ENCODE results near the gene ACOXL. TPM values are rescaled to one million over a fixed set of nuclear protein-coding genes. Genes with fewer than 3 reads are reported as not detected.
"Not testable (repeated sequence)": the region's sequence is repeated elsewhere in the genome, so short reads cannot be mapped to it uniquely, and the experiment has no call there.

ACOXL gene
- total RNA-seq (not detected), total RNA-seq (0 to 1.3 (median 0.17) reads per million in 172 experiments)
- polyA plus RNA-seq (2013, experiment 1 of 2), result 0.09 TPM
- polyA plus RNA-seq (2013, experiment 2 of 2), result 0.04 TPM

DNA sequence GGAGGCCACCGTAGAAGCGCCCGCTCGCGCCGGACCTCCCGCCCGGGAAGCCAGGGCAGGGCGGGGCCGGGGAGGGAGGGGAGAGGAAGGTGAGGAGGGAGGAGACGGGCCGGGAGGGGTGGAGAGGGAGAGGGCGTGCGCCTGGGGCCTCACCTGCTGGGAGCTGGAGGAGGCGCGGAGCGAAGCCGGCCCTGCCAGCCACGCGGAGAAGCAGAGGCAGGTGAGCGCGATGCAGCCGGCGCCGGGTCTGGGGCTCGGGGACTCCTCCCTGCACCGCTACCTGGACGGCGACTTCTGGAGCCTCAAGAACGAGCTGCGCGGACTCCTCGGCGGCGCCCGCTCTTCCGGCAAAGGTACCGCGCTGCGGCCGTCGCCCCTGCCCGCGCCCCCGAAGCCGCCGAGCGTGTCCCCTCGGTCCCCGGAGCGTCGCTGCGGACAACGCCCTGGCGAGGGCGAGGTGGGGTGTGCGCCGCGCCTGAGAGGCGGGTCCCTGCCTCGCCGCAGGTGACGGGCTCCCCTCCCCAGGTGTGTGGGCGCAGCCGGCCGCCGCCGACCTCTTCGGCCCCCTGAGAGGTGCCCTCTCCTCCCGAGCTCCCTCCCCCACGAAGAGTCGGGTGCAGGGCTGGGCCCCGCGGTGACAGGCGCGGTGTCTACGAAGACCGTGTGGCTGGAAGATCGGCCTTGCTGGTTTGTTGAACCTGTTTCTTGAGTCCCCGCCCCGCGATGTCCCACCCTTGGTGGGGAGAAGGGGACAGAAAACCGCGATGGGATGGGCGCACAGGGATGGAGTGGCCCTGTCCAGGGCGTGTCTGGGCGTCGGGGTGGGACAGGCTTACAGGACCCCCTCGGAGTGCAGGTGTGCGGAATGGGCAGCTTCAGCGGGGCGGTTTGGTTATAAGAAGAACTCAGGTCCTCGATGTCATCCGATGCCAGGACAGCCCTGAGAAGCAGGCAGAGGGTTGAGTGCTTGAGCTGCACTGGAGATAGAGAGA is at the start of gene ACOXL:
TSS of gene ACOXL (plus strand) at position 152 of the 992 bp plus-strand sequence. CDS start 35,817 bp downstream, outside the sequence.
- H3K4me1 Mint-ChIP-seq (ENCODE audit: low read depth), result peaks cover 13% of the 10 kb centered on the region
- H3K9me3 ChIP-seq (ENCODE audit: control insufficient read depth in 1 of 2, insufficient read depth in 1 of 2, low read length in 2 of 2), result peaks cover 0 to 6% of the 10 kb centered on the region in 2 experiments
- POLR2A ChIA-PET, result no interaction called here
- H3K27ac Mint-ChIP-seq, result no peak within 1 kb of the TSS
- H3K27me3 ChIP-seq (ENCODE audit: control insufficient read depth in 1 of 2, insufficient read depth in 2 of 2, low read length in 2 of 2), result peaks cover 41 to 61% of the 10 kb centered on the region in 2 experiments
- DNase-seq, result peak in 5 of 14 experiments; percentile 4 to 27 (median 7)
- no peak within 1 kb of the TSS for H3K27ac ChIP-seq (ENCODE audit: low read depth in 1 of 2, low read length in 2 of 2)
- peak within 1 kb of the TSS; percentile 34 for H3K4me3 Mint-ChIP-seq
- H3K9me3 Mint-ChIP-seq, result no peaks in the 10 kb centered on the region
- H3K4me3 ChIP-seq (ENCODE audit: low read length), result peak within 1 kb of the TSS; percentile 25
- ATAC-seq (ENCODE audit: poor library complexity), result peak; percentile 29
- H3K4me1 ChIP-seq (ENCODE audit: insufficient read depth, low read length), result peaks cover 14% of the 10 kb centered on the region
- H3K27me3 Mint-ChIP-seq, result peaks cover 78% of the 10 kb centered on the region
- intact Hi-C loops (cut with DNase I, micrococcal nuclease), result no loop called here
- no peaks in the 10 kb centered on the region for H3K36me3 Mint-ChIP-seq (ENCODE audit: low read depth)
- no peak for TF ChIP-seq CTCF (IDR thresholded peaks at IDR 0.05)
- H3K36me3 ChIP-seq (ENCODE audit: insufficient read depth, low read length), result no peaks in the 10 kb centered on the region
- CTCF ChIA-PET, result no interaction called here

DNA sequence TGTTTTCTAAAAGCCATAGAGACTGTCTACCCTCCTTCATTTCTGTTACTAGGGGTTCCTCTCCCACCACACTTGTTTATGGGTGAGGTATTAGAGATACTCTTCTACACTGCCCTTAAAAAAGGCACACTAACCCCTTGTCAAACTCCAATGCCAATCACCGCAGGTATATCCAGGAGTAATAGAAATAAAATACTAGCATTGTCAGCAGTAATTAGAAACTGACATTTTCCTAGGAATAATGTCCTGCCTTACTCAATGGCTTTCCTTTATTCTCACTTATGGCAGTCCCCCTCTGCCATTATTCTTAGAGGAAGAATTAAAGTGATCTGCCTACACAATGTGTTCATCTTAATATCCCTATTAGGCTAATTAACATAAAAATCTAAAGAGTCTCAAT is 49.5 kb upstream of the ACOXL start:
- CTCF ChIA-PET, result no interaction called here
- H3K4me3 Mint-ChIP-seq, result no peak overlapping the region

DNA sequence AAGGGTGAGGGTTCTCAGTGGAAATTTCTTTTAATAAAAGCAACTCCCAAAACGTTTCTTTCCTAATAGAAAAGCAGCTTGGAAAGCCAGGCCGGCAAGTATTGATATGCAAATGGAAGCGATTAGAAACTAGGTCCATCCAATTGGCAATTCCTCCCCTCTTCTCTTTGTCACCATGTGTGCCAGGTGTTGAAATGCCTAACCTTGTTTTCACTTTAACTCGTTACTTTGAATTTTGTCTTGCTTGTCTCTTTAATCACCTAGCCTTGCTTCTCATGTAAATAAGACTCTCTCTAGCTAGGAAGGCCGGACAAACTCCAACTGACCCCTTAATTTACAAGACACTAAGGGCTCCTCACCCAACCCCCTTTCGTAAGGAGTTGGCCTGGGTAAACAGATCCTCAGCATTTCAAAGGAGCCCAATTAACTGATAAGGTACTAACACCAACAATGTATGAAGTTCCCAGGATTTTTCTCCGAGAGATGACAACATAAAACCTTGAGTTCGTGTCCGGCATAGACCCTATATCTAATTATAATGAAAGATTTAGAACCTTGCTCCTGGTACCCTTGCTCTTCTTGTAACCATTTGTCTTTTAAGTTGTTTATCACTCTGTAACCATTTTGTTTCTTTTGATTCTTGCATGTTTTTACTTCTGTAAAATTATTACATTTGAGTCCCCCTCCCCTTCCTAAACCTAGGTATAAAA is 44.4 kb upstream of the ACOXL start:
- H3K9me3 Mint-ChIP-seq; H3K27ac ChIP-seq (ENCODE audit: low read depth in 1 of 2, low read length in 2 of 2); DNase-seq; CTCF ChIA-PET; ATAC-seq (ENCODE audit: poor library complexity); H3K27me3 ChIP-seq (ENCODE audit: control insufficient read depth in 1 of 2, insufficient read depth in 2 of 2, low read length in 2 of 2); H3K9me3 ChIP-seq (ENCODE audit: control insufficient read depth in 1 of 2, insufficient read depth in 1 of 2, low read length in 2 of 2); H3K4me3 ChIP-seq (ENCODE audit: low read length); intact Hi-C loops (cut with DNase I, micrococcal nuclease); H3K4me3 Mint-ChIP-seq; H3K4me1 ChIP-seq (ENCODE audit: insufficient read depth, low read length); H3K27ac Mint-ChIP-seq; H3K27me3 Mint-ChIP-seq; H3K4me1 Mint-ChIP-seq (ENCODE audit: low read depth); H3K36me3 Mint-ChIP-seq (ENCODE audit: low read depth); H3K36me3 ChIP-seq (ENCODE audit: insufficient read depth, low read length): not testable (repeated sequence)
- POLR2A ChIA-PET, result interaction anchor here (1.0 kb wide), 1 partner anchor 10 kb away, joined by 4 read pairs; the partner anchor contains the start of gene BUB1

More for the DNA sequence above, 49.5 kb upstream of the ACOXL start:
- H3K27ac Mint-ChIP-seq, result no peak overlapping the region
- POLR2A ChIA-PET, result no interaction called here
- H3K36me3 Mint-ChIP-seq (ENCODE audit: low read depth), result peaks cover 4% of the 10 kb centered on the region
- DNase-seq (no peak), ATAC-seq (ENCODE audit: poor library complexity) (no peak)
- intact Hi-C loops (cut with DNase I, micrococcal nuclease), result no loop called here
- no peaks in the 10 kb centered on the region for H3K9me3 Mint-ChIP-seq
- TF ChIP-seq CTCF (IDR thresholded peaks at IDR 0.05), result no peak
- H3K4me1 Mint-ChIP-seq (ENCODE audit: low read depth), result peaks cover 7% of the 10 kb centered on the region
- Histone ChIP-seq H3K36me3 (ENCODE audit: insufficient read depth, low read length) (no peaks in the 10 kb centered on the region), H3K4me3 (ENCODE audit: low read length) (no peak overlapping the region), H3K27ac (ENCODE audit: low read depth in 1 of 2, low read length in 2 of 2) (no peak overlapping the region), H3K9me3 (ENCODE audit: control insufficient read depth in 1 of 2, insufficient read depth in 1 of 2, low read length in 2 of 2) (peaks cover 0 to 5% of the 10 kb centered on the region in 2 experiments), H3K4me1 (ENCODE audit: insufficient read depth, low read length) (peaks cover 10% of the 10 kb centered on the region), H3K27me3 (ENCODE audit: control insufficient read depth in 1 of 2, insufficient read depth in 2 of 2, low read length in 2 of 2) (no peaks in the 10 kb centered on the region)
- H3K27me3 Mint-ChIP-seq, result no peaks in the 10 kb centered on the region

Data from CD4-positive, alpha-beta T cell (primary cell).